B cell (primary cell): Measurements from ENCODE around the gene RHOT1. TPM values are rescaled to one million over a fixed set of nuclear protein-coding genes. Genes with fewer than 3 reads are reported as not detected.
"Not testable (repeated sequence)": the region's sequence is repeated elsewhere in the genome, so short reads cannot be mapped to it uniquely, and the experiment has no call there.

ENCODE experiments used
- ATAC-seq: fragments of 200-7000 bp; cut with Tn5 transposase; one replicate; pipeline ENCODE4 v1.10.0; 2021; ENCODE audit warnings: low read depth, mild to moderate bottlenecking, moderate number of reproducible peaks, moderate library complexity
- CTCF ChIA-PET: fragments of 350-600 bp; sonication (Branson Sonifier 250); formaldehyde crosslinking; loops from one replicate; lab custom pipeline; 2021; ENCODE audit warnings: antibody characterized with exemption, inconsistent platforms; lab: Charles Lee
- POLR2A ChIA-PET: fragments of 350-600 bp; sonication (Branson Sonifier 250); formaldehyde crosslinking; loops from one replicate; lab custom pipeline; 2021; ENCODE audit warnings: antibody characterized with exemption; lab: Charles Lee
- DNase-seq: peaks from one replicate; pipeline ENCODE4 v3.0.0; 2013
- H2AFZ ChIP-seq: 2 replicates; pipeline ENCODE4 v1.6.1; 2012; ENCODE audit warnings: mild to moderate bottlenecking, low read depth, low read length; ENCODE audit not compliant: insufficient read depth, poor library complexity, severe bottlenecking
- H3K27ac ChIP-seq, 2 donors: 1 replicate in 1 of 2; 2 replicates in 1 of 2; pipeline ENCODE4 v1.5.1; 2012 to 2013; ENCODE audit warnings: low read length in 2 of 2, mild to moderate bottlenecking in 2 of 2, moderate library complexity in 1 of 2
- H3K27me3 ChIP-seq, 4 experiments: fragments of 200-600 bp in 1 of 4; sonication (generic) in 1 of 4; replicated peaks in 1 of 4; 1 replicate in 2 of 4; 2 replicates in 2 of 4; pipeline versions ENCODE4 v1.6.1 to v1.7.0; 2013 to 2016; ENCODE audit warnings: low read length in 3 of 4, mild to moderate bottlenecking in 2 of 4, mixed read lengths in 1 of 4, moderate library complexity in 1 of 4; ENCODE audit not compliant: insufficient read depth in 4 of 4, control insufficient read depth in 3 of 4; ENCODE audit errors: control extremely low read depth in 1 of 4
- H3K36me3 ChIP-seq, 2 experiments: replicated peaks in 1 of 2; 1 replicate in 1 of 2; 2 replicates in 1 of 2; pipeline versions ENCODE4 v1.6.1 to v1.7.1; 2013; ENCODE audit warnings: low read length in 1 of 2; ENCODE audit not compliant: insufficient read depth in 2 of 2, control insufficient read depth in 1 of 2; ENCODE audit errors: control extremely low read depth in 1 of 2, extremely low read depth in 1 of 2
- H3K4me1 ChIP-seq, 2 donors: fragments of 200-600 bp in 1 of 2; sonication (generic) in 1 of 2; 1 replicate in 1 of 2; 2 replicates in 1 of 2; pipeline versions ENCODE4 v1.5.1 to v1.6.1; 2013 to 2017; ENCODE audit warnings: low read length in 2 of 2; ENCODE audit not compliant: control insufficient read depth in 2 of 2, insufficient read depth in 2 of 2
- H3K4me2 ChIP-seq: replicated peaks from 2 replicates; pipeline ENCODE3; 2012; ENCODE audit warnings: mild to moderate bottlenecking, low read depth, low read length; ENCODE audit not compliant: poor library complexity, severe bottlenecking
- H3K4me3 ChIP-seq, 5 experiments: fragments of 200-600 bp in 1 of 5; sonication (generic) in 1 of 5; 1 replicate in 3 of 5; 2 replicates in 2 of 5; pipeline versions ENCODE4 v1.5.1 to v1.7.0; 2011 to 2016; ENCODE audit warnings: low read length in 4 of 5, mild to moderate bottlenecking in 4 of 5, low read depth in 2 of 5, control low read depth in 1 of 5, moderate library complexity in 1 of 5; ENCODE audit not compliant: insufficient read depth in 1 of 5; ENCODE audit errors: control extremely low read depth in 1 of 5, extremely low read depth in 1 of 5
- H3K79me2 ChIP-seq: fragments of 200-600 bp; sonication (generic); one replicate; pipeline ENCODE4 v1.6.0; 2016; ENCODE audit warnings: low read length; ENCODE audit not compliant: control insufficient read depth, insufficient read depth
- H3K9ac ChIP-seq: fragments of 200-600 bp; sonication (generic); 2 replicates; pipeline ENCODE4 v1.6.1; 2017; ENCODE audit warnings: mild to moderate bottlenecking, low read length, moderate library complexity
- H3K9me3 ChIP-seq, 3 donors: one replicate each; pipeline versions ENCODE4 v1.6.1 to v1.7.1; 2013; ENCODE audit warnings: low read length in 2 of 3; ENCODE audit not compliant: control insufficient read depth in 2 of 3, insufficient read depth in 1 of 3; ENCODE audit errors: control extremely low read depth in 1 of 3
- H4K20me1 ChIP-seq: 2 replicates; pipeline ENCODE4 v1.6.0; 2012; ENCODE audit warnings: mild to moderate bottlenecking, low read length; ENCODE audit not compliant: insufficient read depth, control insufficient read depth, poor library complexity, severe bottlenecking
- H3K27ac Mint-ChIP-seq: one replicate; pipeline ENCODE4 v1.8.0; 2021; ENCODE audit warnings: mixed read lengths
- H3K27me3 Mint-ChIP-seq: one replicate; pipeline ENCODE4 v1.8.0; 2021; ENCODE audit warnings: mixed read lengths
- H3K4me1 Mint-ChIP-seq: one replicate; pipeline ENCODE4 v1.8.0; 2021; ENCODE audit warnings: mixed read lengths
- H3K4me3 Mint-ChIP-seq: one replicate; pipeline ENCODE4 v1.8.0; 2021; ENCODE audit warnings: mixed read lengths
- H3K9me3 Mint-ChIP-seq: one replicate; pipeline ENCODE4 v1.8.0; 2022; ENCODE audit warnings: mixed read lengths; ENCODE audit not compliant: insufficient read depth
- CTCF ChIP-seq: fragments of 200-600 bp; IDR thresholded peaks from one replicate; pipeline ENCODE4 v1.8.0; 2022; ENCODE audit warnings: antibody characterized with exemption, mild to moderate bottlenecking
- EZH2 ChIP-seq: IDR thresholded peaks from 2 replicates; pipeline ENCODE4 v1.6.1; 2012; ENCODE audit warnings: borderline replicate concordance, low read depth, mild to moderate bottlenecking, moderate library complexity, low read length; ENCODE audit not compliant: insufficient read depth, poor library complexity, severe bottlenecking
- WGBS: methylation state at CpG from one replicate; pipeline ENCODE4 v1.1.5; 2013; ENCODE audit warnings: missing lambda C conversion rate; ENCODE audit not compliant: insufficient coverage; 5-methylcytosine and 5-hydroxymethylcytosine counted together
- intact Hi-C: fragments of 100-400 bp; cut with micrococcal nuclease; formaldehyde crosslinking; loops from one replicate; pipeline ENCODE4 v1.10.0; 2022
- polyA plus RNA-seq: library from polyadenylated mRNA; depleted of rRNA; stranded (reverse); fragments of >200 nt; gene quantifications from 2 replicates; pipeline ENCODE4 v1.2.3, GENCODE V29; 2012
- total RNA-seq, 2 donors: library from RNA; stranded (reverse); fragments of 120-200 nt in 1 of 2; gene quantifications; 1 replicate in 1 of 2; 2 replicates in 1 of 2; pipeline versions ENCODE4 v1.2.3 to v1.2.4, GENCODE V29; 2013 to 2022

The RHOT1 gene
- total and polyA plus RNA-seq, 2 donors (not counting 1 experiment from before 2014, with no cell fraction given): 24.6 to 24.7 TPM

GRCh38 chr17:32142857-32143526 is 690 bp downstream of the RHOT1 start:
- H3K4me2 ChIP-seq: peak overlapping the region; percentile 96
- Mint-ChIP-seq H3K27me3 (no peaks in the 10 kb centered on the region), H3K9me3 (no peaks in the 10 kb centered on the region), H3K4me3 (peak overlapping the region; percentile 96), H3K27ac (peak overlapping the region; percentile 88), H3K4me1 (peaks cover 28% of the 10 kb centered on the region)
- H3K4me1 ChIP-seq: peaks cover 17 to 34% of the 10 kb centered on the region in 2 donors
- peak overlapping the region; percentile 95 for H2AFZ ChIP-seq
- H3K79me2 ChIP-seq: peaks cover 48% of the 10 kb centered on the region
- no peak for TF ChIP-seq CTCF
- no peak for TF ChIP-seq EZH2
- H3K4me3 ChIP-seq: peak overlapping the region; percentile 58 to 97 (median 77)
- peak overlapping the region; percentile 97 for H3K9ac ChIP-seq
- no peaks in the 10 kb centered on the region for H3K27me3 ChIP-seq
- peak overlapping the region; percentile 29 to 77 for H3K27ac ChIP-seq
- POLR2A ChIA-PET: interaction anchor here (0.6 kb wide), 2 partner anchors 136 to 392 kb away, joined by 3 read pairs; partner anchors contain the start of gene LRRC37B
- DNase-seq (peak; percentile 41), ATAC-seq (no peak)
- intact Hi-C loops: loop anchor here (1.0 kb wide), 1 partner anchor 16 kb away; no protein-coding TSS in a partner anchor
- no peaks in the 10 kb centered on the region for H3K9me3 ChIP-seq
- no peaks in the 10 kb centered on the region for H3K36me3 ChIP-seq
- peaks cover 8% of the 10 kb centered on the region for H4K20me1 ChIP-seq
- CTCF ChIA-PET: interaction anchor here (0.7 to 6.6 kb wide), 4 partner anchors 9 to 137 kb away, joined by 3 to 65 read pairs (median 4); partner anchors contain the start of gene LRRC37B
- under 1% methylated on average over 14 of the region's 23 CpGs for WGBS

GRCh38 chr17:32143527-32143870 is 1.2 kb downstream of the RHOT1 start:
- H2AFZ ChIP-seq: no peak overlapping the region
- H3K27ac Mint-ChIP-seq: no peak overlapping the region
- H3K27me3 Mint-ChIP-seq: no peaks in the 10 kb centered on the region
- no peaks in the 10 kb centered on the region for H3K9me3 ChIP-seq
- no peaks in the 10 kb centered on the region for H3K27me3 ChIP-seq
- DNase-seq: no peak
- H3K36me3 ChIP-seq: no peaks in the 10 kb centered on the region
- intact Hi-C loops: no loop called here
- no peak for ATAC-seq
- peak overlapping the region; percentile 97 for H3K9ac ChIP-seq
- peaks cover 53% of the 10 kb centered on the region for H3K79me2 ChIP-seq
- WGBS: no CpG with 5 or more reads among the region's 6 CpGs
- H3K4me2 ChIP-seq: peak overlapping the region; percentile 96
- H3K4me3 ChIP-seq: peak overlapping the region in 3 of 5 experiments; percentile 58 to 97 (median 68)
- peaks cover 17 to 34% of the 10 kb centered on the region in 2 donors for H3K4me1 ChIP-seq
- H3K4me3 Mint-ChIP-seq: peak overlapping the region; percentile 96
- CTCF ChIA-PET: interaction anchor here (2.0 to 6.6 kb wide), 2 partner anchors 8 to 16 kb away, joined by 5 to 65 read pairs; no protein-coding TSS in a partner anchor
- POLR2A ChIA-PET: interaction anchor here (0.6 kb wide), 2 partner anchors 136 to 392 kb away, joined by 3 read pairs; partner anchors contain the start of gene LRRC37B
- TF ChIP-seq CTCF (no peak), EZH2 (no peak)
- H4K20me1 ChIP-seq: peaks cover 8% of the 10 kb centered on the region
- peaks cover 31% of the 10 kb centered on the region for H3K4me1 Mint-ChIP-seq
- H3K27ac ChIP-seq: no peak overlapping the region
- no peaks in the 10 kb centered on the region for H3K9me3 Mint-ChIP-seq

DNA sequence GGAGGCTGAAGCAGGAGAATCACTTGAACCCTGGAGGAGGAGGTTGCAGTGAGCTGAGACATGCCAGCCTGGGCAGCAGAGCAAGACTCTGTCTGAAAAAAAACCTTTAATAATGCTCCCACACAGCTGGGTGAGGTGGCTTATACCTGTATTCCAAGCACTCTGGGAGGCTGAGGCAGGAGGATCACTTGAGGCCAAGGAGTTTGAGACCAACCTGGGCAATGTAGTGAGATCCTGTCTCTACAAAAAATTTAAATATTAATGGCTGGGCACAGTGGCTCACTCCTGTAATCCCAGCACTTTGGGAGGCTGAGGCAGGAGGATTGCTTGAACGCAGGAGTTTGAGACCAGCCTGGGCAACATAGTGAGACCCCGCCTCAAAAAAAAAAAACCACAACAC is 2.1 kb downstream of the RHOT1 start:
- H3K36me3 ChIP-seq, H3K9ac ChIP-seq, H2AFZ ChIP-seq, H3K9me3 Mint-ChIP-seq, DNase-seq, H3K4me2 ChIP-seq, POLR2A ChIA-PET, ATAC-seq, intact Hi-C loops, H3K27ac Mint-ChIP-seq, CTCF ChIA-PET, H3K9me3 ChIP-seq, H3K4me3 ChIP-seq, H3K27ac ChIP-seq, H3K27me3 Mint-ChIP-seq, H3K27me3 ChIP-seq, H3K4me3 Mint-ChIP-seq, H4K20me1 ChIP-seq: not testable (repeated sequence)
- H3K79me2 ChIP-seq: peaks cover 53% of the 10 kb centered on the region
- H3K4me1 Mint-ChIP-seq: peaks cover 33% of the 10 kb centered on the region
- WGBS: 100% methylated on average over 1 of the region's 2 CpGs
- peaks cover 17 to 29% of the 10 kb centered on the region in 2 donors for H3K4me1 ChIP-seq
